T-helper 2 cell treated with Interferon-gamma antibody and Interleukin-4, amounts not matched to agents 5 μg/mL and 100 μg/mL, for 36 hours (primary cell): Measurements from ENCODE around the gene FGF5.
"Not testable (repeated sequence)": the region's sequence is repeated elsewhere in the genome, so short reads cannot be mapped to it uniquely, and the experiment has no call there.

ENCODE experiments used
- DNase-seq: peaks from one replicate; pipeline ENCODE4 v3.0.0; 2021; ENCODE audit warnings: low spot score
- H3K27ac Mint-ChIP-seq: one replicate; pipeline ENCODE4 v1.8.0; 2021; ENCODE audit warnings: mild to moderate bottlenecking, mixed read lengths
- H3K27me3 Mint-ChIP-seq: one replicate; pipeline ENCODE4 v1.8.0; 2021; ENCODE audit warnings: low read depth, mixed read lengths
- H3K36me3 Mint-ChIP-seq: one replicate; pipeline ENCODE4 v1.8.0; 2021; ENCODE audit warnings: low read depth, mixed read lengths
- H3K4me1 Mint-ChIP-seq: one replicate; pipeline ENCODE4 v1.8.0; 2021; ENCODE audit warnings: low read depth, mixed read lengths
- H3K4me3 Mint-ChIP-seq: one replicate; pipeline ENCODE4 v1.8.0; 2022; ENCODE audit warnings: mild to moderate bottlenecking, moderate library complexity, mixed read lengths
- H3K9me3 Mint-ChIP-seq: one replicate; pipeline ENCODE4 v1.8.0; 2021; ENCODE audit warnings: mixed read lengths

The FGF5 gene

GRCh38 chr4:80263541-80264351 is 2.7 kb upstream of the FGF5 start:
- H3K27me3 Mint-ChIP-seq = peaks cover 71% of the 10 kb centered on the region

DNA sequence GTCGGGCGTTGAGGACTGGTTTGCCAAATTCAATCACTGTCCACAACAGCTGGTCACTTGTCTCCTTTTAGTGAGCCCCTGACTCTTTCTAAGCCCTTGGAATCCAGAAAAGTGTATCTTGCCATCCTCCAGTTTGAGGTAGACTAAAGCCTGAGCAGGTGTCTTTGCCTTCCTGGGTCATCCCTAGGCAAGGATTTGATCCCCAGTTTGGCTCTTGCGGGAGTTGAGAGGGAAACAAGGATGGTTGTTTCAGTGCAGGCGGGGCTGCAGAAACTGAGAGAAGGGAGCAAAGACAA is 2.2 kb upstream of the FGF5 start:
- Mint-ChIP-seq H3K36me3 (no peaks in the 10 kb centered on the region), H3K27ac (no peak overlapping the region), H3K27me3 (peaks cover 75% of the 10 kb centered on the region), H3K4me1 (peaks cover 10% of the 10 kb centered on the region), H3K4me3 (no peak overlapping the region), H3K9me3 (no peaks in the 10 kb centered on the region)
- no peak for DNase-seq

More at GRCh38 chr4:80263541-80264351, 2.7 kb upstream of the FGF5 start:
- Mint-ChIP-seq H3K36me3 (no peaks in the 10 kb centered on the region), H3K4me3 (no peak overlapping the region), H3K9me3 (no peaks in the 10 kb centered on the region), H3K4me1 (peaks cover 10% of the 10 kb centered on the region), H3K27ac (no peak overlapping the region)
- DNase-seq = no peak

DNA sequence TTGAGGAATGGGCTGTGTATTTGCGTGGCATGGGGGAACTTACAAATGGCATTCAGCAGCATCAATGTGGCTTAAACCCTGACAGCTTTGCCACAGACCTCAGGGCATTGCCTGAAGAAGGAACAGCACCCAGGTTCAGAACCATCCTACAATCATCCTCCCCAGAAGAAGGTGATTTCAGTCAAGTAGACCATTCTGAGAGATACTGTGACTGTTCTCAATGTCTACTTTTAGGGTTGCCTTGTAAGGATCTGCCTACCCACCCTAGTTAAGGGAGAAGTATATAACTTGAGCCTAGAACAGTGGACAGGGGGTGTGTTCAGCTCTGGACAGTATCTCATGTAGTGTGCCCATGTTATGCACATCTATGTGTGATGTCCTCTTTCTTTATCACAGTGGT is 1.6 kb upstream of the FGF5 start:
- Mint-ChIP-seq H3K4me1 (peaks cover 10% of the 10 kb centered on the region), H3K27me3 (peaks cover 77% of the 10 kb centered on the region), H3K4me3 (no peak overlapping the region), H3K27ac (no peak overlapping the region), H3K36me3 (no peaks in the 10 kb centered on the region), H3K9me3 (no peaks in the 10 kb centered on the region)
- DNase-seq = no peak

GRCh38 chr4:80265571-80266252 is 752 bp upstream of the FGF5 start:
- no peaks in the 10 kb centered on the region for H3K9me3 Mint-ChIP-seq
- H3K27ac Mint-ChIP-seq = no peak overlapping the region
- no peaks in the 10 kb centered on the region for H3K36me3 Mint-ChIP-seq
- H3K27me3 Mint-ChIP-seq = peaks cover 81% of the 10 kb centered on the region
- H3K4me3 Mint-ChIP-seq = no peak overlapping the region
- H3K4me1 Mint-ChIP-seq = peaks cover 10% of the 10 kb centered on the region
- no peak for DNase-seq

GRCh38 chr4:80266902-80267380 is 477 bp downstream of the FGF5 start:
- H3K9me3 Mint-ChIP-seq = no peaks in the 10 kb centered on the region
- peak overlapping the region; percentile 7 for H3K4me3 Mint-ChIP-seq
- no peak for DNase-seq
- no peaks in the 10 kb centered on the region for H3K36me3 Mint-ChIP-seq
- peaks cover 10% of the 10 kb centered on the region for H3K4me1 Mint-ChIP-seq
- H3K27me3 Mint-ChIP-seq = peaks cover 88% of the 10 kb centered on the region
- no peak overlapping the region for H3K27ac Mint-ChIP-seq

- Mint-ChIP-seq H3K27me3 (peaks cover 77% of the 10 kb centered on the region), H3K9me3 (no peaks in the 10 kb centered on the region), H3K4me3 (no peak overlapping the region), H3K27ac (no peak overlapping the region), H3K36me3 (no peaks in the 10 kb centered on the region), H3K4me1 (peaks cover 10% of the 10 kb centered on the region)
- no peak for DNase-seq
Observed at GRCh38 chr4:80268081-80268823, 1.8 kb downstream of the FGF5 start.

DNA sequence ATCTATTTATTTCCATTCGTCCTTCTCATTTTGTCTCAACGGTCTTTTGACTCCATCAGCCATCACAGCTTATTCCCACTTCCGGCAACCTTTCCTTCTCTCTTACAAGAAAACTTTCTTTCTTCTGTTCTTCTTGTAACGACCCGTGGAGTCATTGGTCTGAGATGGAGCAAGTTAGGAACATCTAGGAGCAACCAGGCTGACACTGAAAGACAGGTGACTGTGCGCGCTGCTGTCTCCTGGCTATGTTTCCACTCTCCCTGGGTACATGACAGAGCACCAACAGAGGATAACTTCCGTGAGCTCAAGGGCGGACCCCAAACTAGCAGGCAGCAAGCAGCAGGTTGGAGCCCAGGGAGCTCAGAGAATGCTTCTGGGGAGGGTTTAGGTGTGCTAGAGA is 2.5 kb downstream of the FGF5 start:
- H3K4me3 Mint-ChIP-seq = no peak overlapping the region
- H3K27ac Mint-ChIP-seq = no peak overlapping the region
- DNase-seq = no peak
- no peaks in the 10 kb centered on the region for H3K9me3 Mint-ChIP-seq
- H3K4me1 Mint-ChIP-seq = peaks cover 10% of the 10 kb centered on the region
- H3K27me3 Mint-ChIP-seq = peaks cover 73% of the 10 kb centered on the region
- no peaks in the 10 kb centered on the region for H3K36me3 Mint-ChIP-seq

- peaks cover 10% of the 10 kb centered on the region for H3K4me1 Mint-ChIP-seq
- H3K27me3 Mint-ChIP-seq = peaks cover 59% of the 10 kb centered on the region
- H3K4me3 Mint-ChIP-seq = no peak overlapping the region
- no peak overlapping the region for H3K27ac Mint-ChIP-seq
- no peaks in the 10 kb centered on the region for H3K36me3 Mint-ChIP-seq
- no peak for DNase-seq
- H3K9me3 Mint-ChIP-seq = no peaks in the 10 kb centered on the region
Observed at GRCh38 chr4:80270321-80270720, 3.9 kb downstream of the FGF5 start.

GRCh38 chr4:80270868-80271267 is 4.4 kb downstream of the FGF5 start:
- no peaks in the 10 kb centered on the region for H3K9me3 Mint-ChIP-seq
- DNase-seq = no peak
- H3K4me3 Mint-ChIP-seq = no peak overlapping the region
- H3K36me3 Mint-ChIP-seq = no peaks in the 10 kb centered on the region
- H3K27ac Mint-ChIP-seq = no peak overlapping the region
- H3K27me3 Mint-ChIP-seq = peaks cover 54% of the 10 kb centered on the region
- H3K4me1 Mint-ChIP-seq = peaks cover 7% of the 10 kb centered on the region

- Mint-ChIP-seq H3K9me3 (no peaks in the 10 kb centered on the region), H3K4me3 (no peak overlapping the region), H3K36me3 (no peaks in the 10 kb centered on the region), H3K27ac (no peak overlapping the region), H3K27me3 (peaks cover 44% of the 10 kb centered on the region), H3K4me1 (peaks cover 2% of the 10 kb centered on the region)
- no peak for DNase-seq
Observed at GRCh38 chr4:80271801-80272200, 5.3 kb downstream of the FGF5 start.

- no peaks in the 10 kb centered on the region for H3K9me3 Mint-ChIP-seq
- H3K27ac Mint-ChIP-seq = no peak overlapping the region
- DNase-seq = no peak
- H3K27me3 Mint-ChIP-seq = peaks cover 3% of the 10 kb centered on the region
- H3K4me1 Mint-ChIP-seq = no peaks in the 10 kb centered on the region
- no peak overlapping the region for H3K4me3 Mint-ChIP-seq
- H3K36me3 Mint-ChIP-seq = no peaks in the 10 kb centered on the region
Observed at GRCh38 chr4:80276931-80277330, 10.5 kb downstream of the FGF5 start.

- Mint-ChIP-seq H3K27ac (no peak overlapping the region), H3K27me3 (no peaks in the 10 kb centered on the region), H3K36me3 (no peaks in the 10 kb centered on the region), H3K9me3 (no peaks in the 10 kb centered on the region), H3K4me1 (no peaks in the 10 kb centered on the region), H3K4me3 (no peak overlapping the region)
- no peak for DNase-seq
Observed at GRCh38 chr4:80279751-80280150, 13.3 kb downstream of the FGF5 start.

GRCh38 chr4:80286451-80286850 is 20.0 kb downstream of the FGF5 start:
- no peaks in the 10 kb centered on the region for H3K4me1 Mint-ChIP-seq
- H3K27me3 Mint-ChIP-seq = peaks cover 3% of the 10 kb centered on the region
- no peaks in the 10 kb centered on the region for H3K9me3 Mint-ChIP-seq
- H3K4me3 Mint-ChIP-seq = no peak overlapping the region
- no peaks in the 10 kb centered on the region for H3K36me3 Mint-ChIP-seq
- no peak overlapping the region for H3K27ac Mint-ChIP-seq
- DNase-seq = no peak

DNA sequence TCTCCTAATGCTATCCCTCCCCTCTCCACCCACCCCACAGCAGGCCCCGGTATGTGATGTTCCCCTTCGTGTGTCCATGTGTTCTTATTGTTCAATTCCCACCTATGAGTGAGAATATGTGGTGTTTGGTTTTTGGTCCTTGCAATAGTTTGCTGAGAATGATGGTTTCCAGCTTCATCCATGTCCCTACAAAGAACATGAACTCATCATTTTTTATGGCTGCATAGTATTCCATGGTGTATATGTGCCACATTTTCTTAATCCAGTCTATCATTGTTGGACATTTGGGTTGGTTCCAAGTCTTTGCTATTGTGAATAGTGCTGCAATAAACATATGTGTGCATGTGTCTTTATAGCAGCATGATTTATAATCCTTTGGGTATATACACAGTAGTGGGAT is 24.2 kb downstream of the FGF5 start:
- not testable (repeated sequence) for H3K27ac Mint-ChIP-seq, H3K27me3 Mint-ChIP-seq, H3K36me3 Mint-ChIP-seq, H3K9me3 Mint-ChIP-seq, DNase-seq, H3K4me3 Mint-ChIP-seq, H3K4me1 Mint-ChIP-seq
